Brain microvascular endothelial cell (primary cell): ENCODE results near the gene SSC4D.
"Not testable (repeated sequence)": the region's sequence is repeated elsewhere in the genome, so short reads cannot be mapped to it uniquely, and the experiment has no call there.

Experiments used
- DNase-seq: peaks from one replicate; pipeline ENCODE4 v3.0.0-alpha.2; 2020
- H3K27ac ChIP-seq: fragments of 250-450 bp; sonication (Bioruptor Pico); 2 replicates; pipeline ENCODE4 v1.5.1; 2020; ENCODE audit warnings: mild to moderate bottlenecking, moderate library complexity
- H3K27me3 ChIP-seq: fragments of 250-450 bp; sonication (Bioruptor Pico); replicated peaks from 2 replicates; pipeline ENCODE4 v1.5.1; 2020; ENCODE audit warnings: mild to moderate bottlenecking
- H3K36me3 ChIP-seq: fragments of 250-450 bp; sonication (Bioruptor Pico); replicated peaks from 2 replicates; pipeline ENCODE4 v1.5.1; 2020; ENCODE audit warnings: mild to moderate bottlenecking
- H3K4me3 ChIP-seq: 2 replicates; pipeline ENCODE4 v1.5.1; 2011; ENCODE audit warnings: low read depth, mild to moderate bottlenecking, control low read depth, low read length, moderate library complexity
- in situ Hi-C: cut with HindIII; loops from 2 replicates; pipeline ENCODE4 v1.10.0; 2017; ENCODE audit warnings: low sequenced_read_pairs, low pct_ligation_motif_present
- TF ChIP-seq, protein P1 (sequence below): IDR thresholded peaks from 2 replicates; pipeline ENCODE4 v1.5.1; 2011; ENCODE audit warnings: low read depth, mild to moderate bottlenecking, moderate library complexity, low read length, control low read depth, inconsistent platforms; ENCODE audit errors: missing control alignments

SSC4D gene

DNA sequence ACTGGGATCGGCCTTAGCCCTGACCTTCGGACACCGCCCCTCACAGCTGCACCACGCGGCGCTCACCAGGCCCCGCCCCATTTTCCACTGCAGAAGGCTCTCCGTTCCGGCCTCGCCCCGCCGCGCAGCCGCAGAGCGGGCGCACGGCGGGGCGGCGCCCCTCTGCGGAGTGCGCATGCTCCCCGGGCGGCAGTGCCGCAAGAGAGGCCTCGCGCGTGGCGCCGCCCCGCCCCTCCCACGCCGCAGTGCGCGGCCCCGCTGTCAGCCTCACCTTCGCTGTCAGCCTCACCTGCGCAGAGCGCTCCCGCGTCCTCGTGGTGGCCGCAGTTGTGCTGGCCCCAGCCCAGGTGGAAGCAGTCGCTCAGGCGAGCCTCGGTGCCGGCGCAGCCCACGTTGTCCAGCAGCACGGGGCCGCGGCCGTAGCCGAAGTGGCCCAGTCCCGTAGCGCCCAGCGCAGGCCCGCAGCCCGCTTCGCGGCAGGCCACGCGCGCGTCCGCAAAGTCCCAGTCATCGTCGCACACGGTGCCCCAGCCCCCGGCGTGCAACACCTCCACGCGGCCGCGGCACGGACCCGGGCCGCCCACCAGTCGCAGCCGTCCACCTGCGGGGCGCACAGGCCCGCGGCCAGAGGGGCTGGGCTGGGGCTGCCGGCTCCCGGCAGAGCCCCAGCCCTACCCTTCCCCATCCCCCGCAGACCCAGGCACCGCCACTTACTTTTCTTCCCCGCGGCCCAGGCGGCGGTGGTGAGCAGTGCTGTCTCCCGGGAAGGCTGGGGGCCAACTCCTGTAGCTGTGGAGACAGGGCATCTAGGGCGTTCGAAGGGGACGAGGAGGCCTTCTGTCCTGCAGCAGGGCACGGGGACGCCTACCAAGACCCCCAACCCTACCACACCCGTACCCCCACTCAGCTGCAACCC is 16.1 kb downstream of the SSC4D start:
- Histone ChIP-seq H3K27me3 (no peaks in the 10 kb centered on the region), H3K27ac (peak overlapping the region; percentile 42), H3K36me3 (no peaks in the 10 kb centered on the region), H3K4me3 (peak overlapping the region; percentile 66)
- peak; percentile 76 for DNase-seq
- in situ Hi-C loops: no loop called here
- TF ChIP-seq, protein P1, sequence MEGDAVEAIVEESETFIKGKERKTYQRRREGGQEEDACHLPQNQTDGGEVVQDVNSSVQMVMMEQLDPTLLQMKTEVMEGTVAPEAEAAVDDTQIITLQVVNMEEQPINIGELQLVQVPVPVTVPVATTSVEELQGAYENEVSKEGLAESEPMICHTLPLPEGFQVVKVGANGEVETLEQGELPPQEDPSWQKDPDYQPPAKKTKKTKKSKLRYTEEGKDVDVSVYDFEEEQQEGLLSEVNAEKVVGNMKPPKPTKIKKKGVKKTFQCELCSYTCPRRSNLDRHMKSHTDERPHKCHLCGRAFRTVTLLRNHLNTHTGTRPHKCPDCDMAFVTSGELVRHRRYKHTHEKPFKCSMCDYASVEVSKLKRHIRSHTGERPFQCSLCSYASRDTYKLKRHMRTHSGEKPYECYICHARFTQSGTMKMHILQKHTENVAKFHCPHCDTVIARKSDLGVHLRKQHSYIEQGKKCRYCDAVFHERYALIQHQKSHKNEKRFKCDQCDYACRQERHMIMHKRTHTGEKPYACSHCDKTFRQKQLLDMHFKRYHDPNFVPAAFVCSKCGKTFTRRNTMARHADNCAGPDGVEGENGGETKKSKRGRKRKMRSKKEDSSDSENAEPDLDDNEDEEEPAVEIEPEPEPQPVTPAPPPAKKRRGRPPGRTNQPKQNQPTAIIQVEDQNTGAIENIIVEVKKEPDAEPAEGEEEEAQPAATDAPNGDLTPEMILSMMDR: peak; percentile 25

DNA sequence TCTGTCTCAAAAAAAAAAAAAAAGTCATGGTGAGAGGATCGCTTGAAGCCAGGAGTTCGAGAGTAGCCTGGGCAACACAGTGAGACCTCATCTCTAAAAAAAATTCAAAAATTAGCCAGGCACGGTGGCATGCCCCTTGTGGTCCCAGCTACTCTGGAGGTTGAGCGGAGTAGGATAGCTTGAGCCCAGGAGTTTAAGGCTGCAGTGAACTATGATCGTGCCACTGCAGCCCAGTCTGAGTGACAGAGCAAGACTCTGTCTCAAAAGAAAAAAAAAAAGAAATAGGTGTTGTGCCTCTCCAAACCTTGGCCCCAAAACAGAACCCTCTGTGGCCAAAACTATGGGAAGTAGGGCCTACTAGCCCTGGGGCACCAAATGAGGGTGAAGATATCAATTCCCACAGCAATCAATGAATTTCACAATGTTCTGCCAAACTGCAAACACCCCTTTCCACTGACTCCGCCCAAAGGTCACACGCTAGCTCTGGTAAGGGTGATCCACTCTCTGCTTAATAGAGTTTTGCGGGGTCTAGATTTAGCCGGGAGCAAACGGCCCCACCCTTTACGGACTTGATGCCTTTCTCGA is 16.9 kb downstream of the SSC4D start:
- no peak for DNase-seq
- Histone ChIP-seq H3K4me3 (peak overlapping the region; percentile 44), H3K27me3 (no peaks in the 10 kb centered on the region), H3K27ac (peak overlapping the region; percentile 42), H3K36me3 (no peaks in the 10 kb centered on the region)
- TF ChIP-seq, protein P1: no peak
- in situ Hi-C loops: no loop called here

DNA sequence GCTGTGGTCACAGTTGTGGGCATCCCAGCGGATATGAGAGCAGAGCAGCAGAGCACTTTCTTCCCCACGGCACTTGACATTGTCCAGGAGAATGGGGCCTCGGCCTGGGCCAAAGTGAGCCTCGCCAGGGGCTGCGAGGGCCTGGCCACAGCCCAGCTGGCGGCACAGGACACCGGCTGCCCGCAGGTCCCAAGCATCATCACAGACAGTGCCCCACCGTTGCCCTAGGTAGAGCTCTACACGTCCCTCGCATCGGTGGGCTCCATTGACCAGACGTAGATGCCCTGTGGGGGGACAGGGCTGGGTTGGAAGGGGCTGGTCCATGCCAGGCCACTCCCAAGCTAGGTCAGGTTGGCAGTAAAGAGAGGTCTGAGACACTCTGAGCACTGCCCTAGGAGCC is 19.4 kb downstream of the SSC4D start:
- in situ Hi-C loops: no loop called here
- TF ChIP-seq, protein P1: no peak
- H3K36me3 ChIP-seq: no peaks in the 10 kb centered on the region
- H3K27me3 ChIP-seq: no peaks in the 10 kb centered on the region
- no peak for DNase-seq
- no peak overlapping the region for H3K4me3 ChIP-seq
- H3K27ac ChIP-seq: no peak overlapping the region

DNA sequence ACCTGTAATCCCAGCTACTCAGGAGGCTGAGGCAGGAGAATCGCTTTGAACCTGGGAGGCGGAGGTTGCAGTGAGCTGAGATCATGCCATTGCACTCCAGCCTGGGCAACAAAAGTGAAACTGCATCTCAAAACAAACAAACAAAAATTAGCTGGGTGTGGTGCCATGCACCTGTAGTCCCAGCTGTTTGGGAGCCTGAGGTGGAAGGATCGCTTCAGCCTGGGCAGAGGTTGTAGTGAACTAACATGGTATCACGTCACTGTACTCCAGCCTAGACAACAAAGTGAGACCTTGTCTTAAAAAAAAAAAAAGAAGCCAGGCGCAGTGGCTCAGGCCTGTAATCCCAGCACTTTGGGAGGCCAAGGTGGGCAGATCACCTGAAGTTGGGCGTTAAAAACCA is 21.7 kb downstream of the SSC4D start:
- H3K27me3 ChIP-seq, in situ Hi-C loops, DNase-seq, H3K36me3 ChIP-seq, H3K4me3 ChIP-seq, H3K27ac ChIP-seq: not testable (repeated sequence)

DNA sequence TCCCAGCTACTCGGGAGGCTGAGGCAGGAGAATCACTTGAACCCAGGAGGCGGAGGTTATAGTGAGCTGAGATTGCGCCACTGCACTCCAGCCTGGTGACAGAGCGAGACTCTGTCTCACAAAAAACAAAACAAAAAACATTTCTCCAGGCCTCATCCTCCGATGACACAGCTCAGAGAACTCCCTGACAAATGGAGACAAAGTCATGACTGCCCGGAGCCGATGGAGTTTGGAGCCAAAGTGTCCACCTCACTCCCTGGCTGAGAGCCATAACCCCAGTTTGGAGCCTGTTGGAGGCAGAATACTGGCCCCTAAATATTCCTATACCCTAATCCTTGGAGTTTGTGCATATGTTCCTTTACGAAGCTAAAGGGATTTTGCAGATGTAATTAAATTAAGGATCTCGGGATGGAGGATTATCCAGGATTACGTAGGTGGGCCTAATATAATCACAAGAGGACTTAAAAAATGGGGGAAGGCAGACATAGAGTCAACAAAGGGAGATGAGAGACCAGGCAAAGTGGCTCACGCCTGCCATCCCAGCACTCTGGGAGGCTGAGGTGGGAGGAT is 22.7 kb downstream of the SSC4D start:
- in situ Hi-C loops: no loop called here
- Histone ChIP-seq H3K4me3 (no peak overlapping the region), H3K27me3 (no peaks in the 10 kb centered on the region), H3K36me3 (no peaks in the 10 kb centered on the region), H3K27ac (no peak overlapping the region)
- TF ChIP-seq, protein P1: no peak
- no peak for DNase-seq

DNA sequence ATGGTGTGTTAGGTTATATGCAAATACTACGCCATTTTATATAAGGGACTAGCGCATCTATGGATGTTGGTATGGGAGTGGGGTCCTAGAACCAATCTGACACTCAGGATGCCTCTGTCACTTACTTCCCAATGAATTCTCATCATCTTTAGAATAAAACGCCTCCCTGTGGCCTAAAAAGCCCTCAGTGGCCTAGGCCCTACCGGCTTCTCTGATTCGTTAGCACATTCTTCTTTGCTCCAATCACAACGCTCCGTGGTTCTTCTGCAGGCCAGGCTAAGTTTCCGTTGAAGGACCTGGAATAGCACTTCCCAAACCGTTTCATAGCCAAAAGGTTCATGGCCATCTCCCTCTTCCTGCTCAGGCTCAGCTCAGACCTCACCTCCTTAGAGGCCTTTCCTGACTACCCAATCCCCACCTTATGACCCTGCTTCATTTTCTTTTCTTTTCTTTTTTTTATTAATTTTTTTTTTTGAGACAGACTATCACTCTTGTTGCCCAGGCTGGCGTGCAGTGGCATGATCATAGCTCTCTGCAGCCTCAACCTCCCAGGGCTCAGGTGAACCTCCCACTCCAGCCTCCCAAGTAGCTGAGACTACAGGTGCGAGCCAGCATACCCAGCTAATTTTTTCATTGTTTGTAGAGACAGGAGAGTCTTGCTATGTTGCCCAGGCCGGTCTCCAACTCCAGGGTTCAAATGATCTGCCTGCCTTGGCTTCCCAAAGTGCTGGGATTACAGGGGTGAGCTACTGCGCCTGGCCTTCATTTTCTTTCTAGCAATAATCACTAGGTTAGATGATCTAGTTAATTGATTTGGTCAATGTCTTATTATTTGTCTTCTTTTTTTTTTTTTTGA is 26.2 kb downstream of the SSC4D start:
- no peaks in the 10 kb centered on the region for H3K36me3 ChIP-seq
- in situ Hi-C loops: no loop called here
- no peak overlapping the region for H3K4me3 ChIP-seq
- no peak overlapping the region for H3K27ac ChIP-seq
- DNase-seq: no peak
- TF ChIP-seq, protein P1: no peak
- H3K27me3 ChIP-seq: no peaks in the 10 kb centered on the region
